Upper lobe of left lung (tissue), 4 donors: ENCODE data around the gene KLF18.

Experiments used
- EP300 ChIP-seq, 4 donors: sonication (generic); formaldehyde crosslinking; IDR thresholded peaks; one replicate each; pipeline ENCODE4 v1.5.1; 2017; ENCODE audit warnings: antibody characterized with exemption in 4 of 4, control low read depth in 2 of 4
- TF ChIP-seq, protein P1 (sequence below), 6 experiments: fragments of 450-650 bp in 4 of 6; fragments of 200-600 bp in 2 of 6; sonication (generic) in 2 of 6; IDR thresholded peaks; one replicate each; pipeline ENCODE4 v1.5.1; 2016 to 2019; ENCODE audit warnings: antibody characterized with exemption in 6 of 6

DNA sequence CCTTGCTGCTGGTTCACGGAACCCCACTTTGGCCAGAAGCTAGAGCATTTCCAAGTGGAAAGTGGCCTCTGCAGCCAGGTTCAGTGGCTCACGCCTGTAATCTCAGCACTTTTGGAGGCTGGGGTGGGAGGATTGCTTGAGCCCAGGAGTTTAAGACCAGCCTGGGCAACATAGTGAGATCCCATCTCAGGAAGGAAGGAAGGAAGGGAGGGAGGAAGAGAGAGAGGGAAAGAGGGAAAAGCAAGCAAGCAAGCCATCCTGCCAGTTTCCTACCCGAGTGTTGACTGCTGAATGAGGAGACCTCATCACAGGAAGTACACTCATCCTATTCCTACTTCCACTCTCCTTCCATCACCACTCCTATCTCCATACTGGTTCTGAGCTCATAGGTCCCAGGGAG, 35.6 kb downstream of the KLF18 start:
- TF ChIP-seq, protein P1, sequence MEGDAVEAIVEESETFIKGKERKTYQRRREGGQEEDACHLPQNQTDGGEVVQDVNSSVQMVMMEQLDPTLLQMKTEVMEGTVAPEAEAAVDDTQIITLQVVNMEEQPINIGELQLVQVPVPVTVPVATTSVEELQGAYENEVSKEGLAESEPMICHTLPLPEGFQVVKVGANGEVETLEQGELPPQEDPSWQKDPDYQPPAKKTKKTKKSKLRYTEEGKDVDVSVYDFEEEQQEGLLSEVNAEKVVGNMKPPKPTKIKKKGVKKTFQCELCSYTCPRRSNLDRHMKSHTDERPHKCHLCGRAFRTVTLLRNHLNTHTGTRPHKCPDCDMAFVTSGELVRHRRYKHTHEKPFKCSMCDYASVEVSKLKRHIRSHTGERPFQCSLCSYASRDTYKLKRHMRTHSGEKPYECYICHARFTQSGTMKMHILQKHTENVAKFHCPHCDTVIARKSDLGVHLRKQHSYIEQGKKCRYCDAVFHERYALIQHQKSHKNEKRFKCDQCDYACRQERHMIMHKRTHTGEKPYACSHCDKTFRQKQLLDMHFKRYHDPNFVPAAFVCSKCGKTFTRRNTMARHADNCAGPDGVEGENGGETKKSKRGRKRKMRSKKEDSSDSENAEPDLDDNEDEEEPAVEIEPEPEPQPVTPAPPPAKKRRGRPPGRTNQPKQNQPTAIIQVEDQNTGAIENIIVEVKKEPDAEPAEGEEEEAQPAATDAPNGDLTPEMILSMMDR (IDR thresholded peaks at IDR 0.05) = no peak
- TF ChIP-seq EP300 (IDR thresholded peaks at IDR 0.05) = no peak
